GM18526 (cell line): ENCODE data around the gene TRIM31.
A peak's percentile ranks its signal among the peaks of the same experiment; 100 is the strongest.

Experiments
- POLR2A ChIP-seq: IDR thresholded peaks from 3 replicates; pipeline ENCODE4 v1.6.1; 2011; ENCODE audit not compliant: insufficient read length; ENCODE audit errors: extremely low read depth

The TRIM31 gene

GRCh38 chr6:30061858-30062458 lies 50.9 kb downstream of the TRIM31 start:
- TF ChIP-seq POLR2A: no peak

- peak; percentile 76 for TF ChIP-seq POLR2A
Measured at GRCh38 chr6:30061092-30061857, 51.6 kb downstream of the TRIM31 start, which contains the start of gene POLR1H. TSS of gene POLR1H (plus strand) at chr6:30061265. CDS start at chr6:30061525, 260 bp downstream.

GRCh38 chr6:30060606-30061091 lies 52.2 kb downstream of the TRIM31 start:
- no peak for TF ChIP-seq POLR2A

GRCh38 chr6:30055513-30055912 lies 57.4 kb downstream of the TRIM31 start:
- no peak for TF ChIP-seq POLR2A

GRCh38 chr6:30053682-30054081 lies 59.2 kb downstream of the TRIM31 start:
- TF ChIP-seq POLR2A: no peak
